Measurements from ENCODE around the gene SOX4. TPM values are rescaled to one million over a fixed set of nuclear protein-coding genes. Genes with fewer than 3 reads are reported as not detected.

The SOX4 gene
- total and polyA plus RNA-seq, 2 donors (not counting 3 experiments of a cell fraction or from before 2014, with no cell fraction given), result 20.4 to 121 TPM

DNA sequence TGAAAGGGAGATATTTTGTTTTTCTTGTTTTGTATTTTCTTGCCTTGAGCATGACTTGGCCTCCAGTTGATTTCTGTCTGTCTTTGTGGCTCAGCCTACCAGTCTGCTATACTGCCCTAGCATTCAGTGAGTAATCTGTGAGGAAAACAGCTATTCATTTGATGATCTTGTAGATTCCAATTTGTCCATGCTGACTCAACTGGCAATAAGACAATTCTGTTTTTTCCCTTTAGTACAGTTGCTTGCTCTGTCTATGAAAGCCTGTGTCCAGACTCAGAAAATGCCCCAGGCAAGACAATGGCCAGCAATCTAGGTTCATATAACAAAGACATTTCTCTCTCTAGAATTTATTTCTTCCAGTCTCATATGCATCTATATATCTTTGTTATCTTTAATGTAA lies 10.9 kb upstream of the SOX4 start:
- CTCF ChIA-PET, result no interaction called here
- no peaks in the 10 kb centered on the region for H4K20me1 ChIP-seq (replicated peaks; ENCODE audit: control insufficient read depth, extremely low read depth, insufficient read depth, low read length)
- no peaks in the 10 kb centered on the region for H3K9me1 ChIP-seq (replicated peaks; ENCODE audit: control insufficient read depth, extremely low read depth, insufficient read depth, low read length)
- dilution Hi-C loops (cut with MboI; ENCODE audit: extremely low pct_ligation_motif_present, low sequenced_read_pairs), result no loop called here
- no peak overlapping the region for H2AFZ ChIP-seq (ENCODE audit: low read depth, low read length)
- no peaks in the 10 kb centered on the region for H3K36me3 ChIP-seq (ENCODE audit: control insufficient read depth in 2 of 2, extremely low read depth in 1 of 2, insufficient read depth in 2 of 2, low read length in 2 of 2)
- H3K79me2 ChIP-seq (ENCODE audit: control insufficient read depth, insufficient read depth, low read length), result no peaks in the 10 kb centered on the region
- no peaks in the 10 kb centered on the region for H3K9me3 ChIP-seq (replicated peaks; ENCODE audit: control insufficient read depth, insufficient read depth, low read length)
- H3K4me3 ChIP-seq (replicated peaks in 1 of 3; ENCODE audit: insufficient read depth in 1 of 3, low read depth in 1 of 3, low read length in 3 of 3), result no peak overlapping the region
- POLR2A ChIA-PET, result no interaction called here
- TF ChIP-seq, protein P1, sequence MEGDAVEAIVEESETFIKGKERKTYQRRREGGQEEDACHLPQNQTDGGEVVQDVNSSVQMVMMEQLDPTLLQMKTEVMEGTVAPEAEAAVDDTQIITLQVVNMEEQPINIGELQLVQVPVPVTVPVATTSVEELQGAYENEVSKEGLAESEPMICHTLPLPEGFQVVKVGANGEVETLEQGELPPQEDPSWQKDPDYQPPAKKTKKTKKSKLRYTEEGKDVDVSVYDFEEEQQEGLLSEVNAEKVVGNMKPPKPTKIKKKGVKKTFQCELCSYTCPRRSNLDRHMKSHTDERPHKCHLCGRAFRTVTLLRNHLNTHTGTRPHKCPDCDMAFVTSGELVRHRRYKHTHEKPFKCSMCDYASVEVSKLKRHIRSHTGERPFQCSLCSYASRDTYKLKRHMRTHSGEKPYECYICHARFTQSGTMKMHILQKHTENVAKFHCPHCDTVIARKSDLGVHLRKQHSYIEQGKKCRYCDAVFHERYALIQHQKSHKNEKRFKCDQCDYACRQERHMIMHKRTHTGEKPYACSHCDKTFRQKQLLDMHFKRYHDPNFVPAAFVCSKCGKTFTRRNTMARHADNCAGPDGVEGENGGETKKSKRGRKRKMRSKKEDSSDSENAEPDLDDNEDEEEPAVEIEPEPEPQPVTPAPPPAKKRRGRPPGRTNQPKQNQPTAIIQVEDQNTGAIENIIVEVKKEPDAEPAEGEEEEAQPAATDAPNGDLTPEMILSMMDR (IDR thresholded peaks at IDR 0.05; ENCODE audit: extremely low read depth in 1 of 2, insufficient read depth in 1 of 2, low read depth in 1 of 2, low read length in 2 of 2), result no peak
- TF ChIP-seq, protein P2, sequence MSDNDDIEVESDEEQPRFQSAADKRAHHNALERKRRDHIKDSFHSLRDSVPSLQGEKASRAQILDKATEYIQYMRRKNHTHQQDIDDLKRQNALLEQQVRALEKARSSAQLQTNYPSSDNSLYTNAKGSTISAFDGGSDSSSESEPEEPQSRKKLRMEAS (IDR thresholded peaks at IDR 0.05; ENCODE audit: insufficient read depth, insufficient read length), result no peak
- no peak for TF ChIP-seq MYC (IDR thresholded peaks at IDR 0.05; ENCODE audit: low read depth, low read length)
- no peak for TF ChIP-seq GATA2 (IDR thresholded peaks at IDR 0.05; ENCODE audit: insufficient read depth, insufficient read length, low read depth, low read length)
- TF ChIP-seq JUN (IDR thresholded peaks at IDR 0.05; ENCODE audit: borderline replicate concordance, insufficient read depth, insufficient read length, low read depth), result no peak
- no peak for TF ChIP-seq EZH2 (IDR thresholded peaks at IDR 0.05; ENCODE audit: borderline replicate concordance, low read depth, low read length, severe bottlenecking)
- no peak for TF ChIP-seq POLR2A (IDR thresholded peaks at IDR 0.05; ENCODE audit: low read depth, low read length)
- TF ChIP-seq POLR2AphosphoS5 (IDR thresholded peaks at IDR 0.05; ENCODE audit: insufficient read depth, low read depth, low read length), result no peak
- TF ChIP-seq FOS (IDR thresholded peaks at IDR 0.05; ENCODE audit: borderline replicate concordance, insufficient read depth, low read length), result no peak
- FAIRE-seq, result no peak
- H3K4me1 ChIP-seq (ENCODE audit: control insufficient read depth, extremely low read depth, insufficient read depth, low read length), result peaks cover 8% of the 10 kb centered on the region
- intact Hi-C loops (cut with micrococcal nuclease), result loop anchor here (10.0 kb wide), 1 partner anchor 798 kb away; no protein-coding TSS in a partner anchor
- no peaks in the 10 kb centered on the region for H3K27me3 ChIP-seq (ENCODE audit: control insufficient read depth in 2 of 2, insufficient read depth in 2 of 2, low read length in 2 of 2)
- no TSS peak for BruUV-seq (replicated peaks)
- H3K4me2 ChIP-seq (ENCODE audit: insufficient read depth, low read length), result no peak overlapping the region
- no peak overlapping the region for H3K9ac ChIP-seq (replicated peaks; ENCODE audit: extremely low read depth, insufficient read depth, low read length)
- no peak overlapping the region for H3K27ac ChIP-seq (ENCODE audit: insufficient read depth, low read depth, low read length)
- DNase-seq (ENCODE audit: low read depth, low spot score), result no peak

Measured in endothelial cell of umbilical vein (primary cell).